Measurements from ENCODE around the gene TXN2.

DNA sequence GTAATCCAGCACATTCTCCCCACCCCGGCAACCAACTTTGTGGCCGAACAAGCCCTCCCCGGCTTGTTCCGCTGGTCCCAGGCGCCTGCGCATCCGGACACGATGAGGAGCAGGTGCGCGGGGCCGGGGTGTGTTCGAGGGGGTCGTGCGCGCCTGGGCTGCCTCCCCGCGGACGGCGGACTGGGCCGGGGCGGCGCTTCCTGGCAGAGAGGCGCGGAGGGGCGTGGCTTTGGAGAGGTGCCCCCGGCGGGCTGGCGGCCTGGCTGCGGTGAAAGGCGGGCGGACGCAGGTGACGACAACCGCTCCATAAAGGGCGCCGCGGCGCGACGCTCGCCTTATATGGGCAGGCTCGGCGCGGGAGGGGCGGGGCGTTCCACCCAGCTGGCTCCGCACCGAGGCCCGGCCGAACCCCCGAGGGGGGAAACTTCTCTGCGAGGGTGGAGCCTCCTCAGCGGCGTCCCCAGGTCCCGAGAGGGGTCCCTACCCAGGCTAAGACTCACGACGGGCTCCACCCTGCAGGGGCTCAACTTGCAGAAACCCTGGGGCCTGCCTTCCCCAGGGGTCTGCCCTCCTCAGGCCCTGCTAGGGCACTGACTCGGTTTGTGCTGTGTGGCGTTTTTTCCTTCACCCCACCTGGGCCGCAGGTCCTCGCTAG is 26.4 kb downstream of the TXN2 start:
- TF ChIP-seq EZH2 (IDR thresholded peaks at IDR 0.05; ENCODE audit: borderline replicate concordance, insufficient read depth, low read depth, low read length, poor library complexity, severe bottlenecking) (no peak), CTCF (IDR thresholded peaks at IDR 0.05) (no peak)

All from B cell (primary cell).